Epithelial cell of prostate (primary cell): ENCODE data around the gene GCC1.
"Not testable (repeated sequence)": the region's sequence is repeated elsewhere in the genome, so short reads cannot be mapped to it uniquely, and the experiment has no call there.

ENCODE experiments used
- DNase-seq: peaks from one replicate; pipeline ENCODE4 v3.0.0-alpha.2; 2011; ENCODE audit warnings: low read depth, low spot score
- H3K27ac ChIP-seq: fragments of 450-650 bp; 2 replicates; pipeline ENCODE4 v1.5.1; 2017; ENCODE audit warnings: mild to moderate bottlenecking

GCC1 gene

GRCh38 chr7:127541548-127541947 is 43.8 kb downstream of the GCC1 start:
- no peak for DNase-seq
- no peak overlapping the region for H3K27ac ChIP-seq

GRCh38 chr7:127540461-127540860 is 44.9 kb downstream of the GCC1 start:
- not testable (repeated sequence) for DNase-seq, H3K27ac ChIP-seq

GRCh38 chr7:127539116-127539515 is 46.3 kb downstream of the GCC1 start:
- no peak for DNase-seq
- no peak overlapping the region for H3K27ac ChIP-seq

GRCh38 chr7:127536741-127537140 is 48.7 kb downstream of the GCC1 start:
- no peak for DNase-seq
- H3K27ac ChIP-seq = no peak overlapping the region

- DNase-seq = no peak
- no peak overlapping the region for H3K27ac ChIP-seq
These were observed 49.1 kb downstream of the GCC1 start for GRCh38 chr7:127536394-127536691.

GRCh38 chr7:127535546-127536393 is 49.6 kb downstream of the GCC1 start:
- H3K27ac ChIP-seq = no peak overlapping the region
- no peak for DNase-seq

- H3K27ac ChIP-seq = no peak overlapping the region
- DNase-seq = no peak
These were observed 50.8 kb downstream of the GCC1 start for GRCh38 chr7:127534636-127535035.

- no peak for DNase-seq
- no peak overlapping the region for H3K27ac ChIP-seq
These were observed 52.7 kb downstream of the GCC1 start for GRCh38 chr7:127532736-127533135.

- no peak for DNase-seq
- H3K27ac ChIP-seq = no peak overlapping the region
These were observed 53.2 kb downstream of the GCC1 start for GRCh38 chr7:127532151-127532550.
